ENCODE measurements around the gene NR6A1.

The NR6A1 gene

GRCh38 chr9:124557895-124558294 is 213.2 kb downstream of the NR6A1 start:
- no peak for ATAC-seq

DNA sequence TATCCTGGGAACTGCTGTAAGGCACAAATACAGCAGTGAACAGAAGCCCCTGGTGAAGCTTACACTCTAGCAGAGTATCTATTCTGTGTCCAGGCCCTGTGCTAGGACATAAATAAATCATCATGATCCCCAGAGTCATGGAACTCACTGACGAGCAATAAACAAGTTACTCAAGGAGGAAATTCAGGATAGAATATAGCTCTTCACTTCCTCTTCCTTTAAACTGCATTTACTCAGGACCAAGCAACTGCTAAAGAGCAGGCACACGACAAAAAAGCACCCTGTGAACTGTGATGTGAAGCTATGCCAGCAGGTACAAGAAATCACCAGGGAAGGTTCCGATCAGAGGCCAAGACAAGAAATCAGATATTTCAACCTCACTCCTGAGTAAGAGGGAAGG is 216.1 kb downstream of the NR6A1 start:
- ATAC-seq = no peak

DNA sequence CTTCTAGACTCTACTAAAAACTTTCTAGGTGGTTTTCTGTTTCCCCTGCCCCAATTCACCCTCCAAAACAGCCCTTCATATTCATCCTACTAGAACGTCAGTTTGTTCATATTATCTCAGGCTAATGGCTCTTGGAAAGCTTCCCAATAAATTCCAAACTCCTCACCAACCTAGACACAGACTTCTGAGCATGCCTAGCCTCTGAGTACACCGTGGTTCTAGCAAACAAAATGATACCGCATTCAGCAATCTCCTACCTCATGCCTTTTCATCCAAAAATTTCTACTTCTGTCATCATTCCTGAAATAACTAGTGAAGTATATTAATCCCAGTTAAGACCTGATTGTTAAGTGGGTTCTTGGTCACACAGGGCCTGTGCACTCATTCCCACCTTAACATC is 217.4 kb downstream of the NR6A1 start:
- ATAC-seq = no peak

DNA sequence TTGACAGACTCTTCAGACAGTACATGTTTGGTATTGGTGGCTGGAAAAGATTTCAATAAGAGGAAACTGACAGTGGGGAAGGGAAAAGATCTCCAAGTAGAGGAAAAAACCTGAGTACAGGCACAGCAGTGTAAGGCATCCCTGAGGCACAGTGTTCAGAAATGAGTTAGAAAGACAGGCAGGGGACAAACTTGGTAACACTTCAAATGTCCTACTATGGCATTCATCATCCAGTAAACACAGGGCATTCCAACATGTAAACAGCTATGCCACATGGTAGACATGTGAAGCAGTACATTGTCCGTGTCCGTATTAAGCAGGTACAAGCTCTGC is 218.9 kb downstream of the NR6A1 start:
- ATAC-seq = no peak

DNA sequence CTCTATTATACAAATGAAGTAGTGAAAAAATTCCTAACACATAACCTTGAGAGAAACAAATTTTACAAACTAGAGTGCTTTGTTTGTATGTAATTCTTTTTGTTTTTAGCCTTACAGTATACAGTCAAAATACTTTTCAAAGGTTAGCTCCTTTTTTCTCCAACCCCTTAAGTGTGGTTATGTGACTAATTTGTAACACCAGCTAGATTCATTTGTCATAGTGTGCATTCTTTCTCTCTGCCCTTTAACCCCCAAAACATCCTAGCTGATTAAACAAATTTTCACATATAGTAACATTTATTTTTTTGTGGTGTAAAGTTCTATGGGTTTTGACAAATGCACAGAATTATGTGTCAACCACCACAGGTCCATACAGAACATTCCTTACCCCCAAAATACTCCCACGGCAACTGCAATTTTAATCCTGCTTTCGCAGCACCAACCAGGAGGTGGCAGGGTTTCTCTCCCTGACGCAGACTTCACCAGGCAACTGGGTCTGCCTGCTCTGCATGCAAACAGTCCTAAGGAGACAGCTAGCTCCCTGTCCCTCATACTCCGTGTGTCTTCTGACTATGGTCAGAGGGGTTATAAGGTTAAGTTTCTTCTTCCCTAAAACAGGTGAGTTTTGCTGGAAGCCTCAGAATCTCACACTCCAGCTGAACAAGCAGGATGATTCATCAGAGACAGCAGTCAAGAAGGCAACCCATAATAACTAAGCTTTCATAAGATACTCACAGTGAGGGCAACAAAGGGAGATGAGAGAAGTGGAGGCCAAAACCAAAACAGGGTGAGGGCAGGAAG is 219.4 kb downstream of the NR6A1 start:
- peak; percentile 67 to 69 for ATAC-seq

- no peak for ATAC-seq
These were observed 221.0 kb downstream of the NR6A1 start for GRCh38 chr9:124550072-124550471.

- no peak for ATAC-seq
These were observed 222.1 kb downstream of the NR6A1 start for GRCh38 chr9:124549016-124549415.

GRCh38 chr9:124544535-124544934 is 226.6 kb downstream of the NR6A1 start:
- no peak for ATAC-seq

- no peak for ATAC-seq
These were observed 229.3 kb downstream of the NR6A1 start for GRCh38 chr9:124541824-124542223.

- no peak for ATAC-seq
These were observed 233.2 kb downstream of the NR6A1 start for GRCh38 chr9:124537926-124538325.

- ATAC-seq = no peak
These were observed 235.3 kb downstream of the NR6A1 start for GRCh38 chr9:124535846-124536245.

- ATAC-seq = no peak
These were observed 238.2 kb downstream of the NR6A1 start for GRCh38 chr9:124532897-124533296.

DNA sequence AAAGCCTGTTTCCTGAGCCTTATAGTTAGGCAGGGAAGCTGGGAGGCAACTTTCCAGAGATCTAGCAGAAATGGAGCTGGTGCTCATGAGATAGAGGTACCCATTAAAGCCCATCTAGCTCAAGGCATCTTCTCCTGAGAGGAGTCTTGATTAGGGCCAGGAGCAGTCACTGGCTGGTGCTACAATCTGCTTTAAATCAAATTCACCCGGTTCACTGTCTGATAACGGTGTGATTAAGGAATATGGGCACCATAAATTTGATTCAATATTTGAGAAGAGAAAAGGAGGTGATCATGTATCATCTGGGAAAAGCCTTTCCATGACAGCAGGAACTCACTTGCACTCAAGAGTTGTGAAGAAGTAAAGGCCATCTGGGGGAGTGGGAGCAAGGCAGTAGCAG is 240.0 kb downstream of the NR6A1 start:
- ATAC-seq = no peak

DNA sequence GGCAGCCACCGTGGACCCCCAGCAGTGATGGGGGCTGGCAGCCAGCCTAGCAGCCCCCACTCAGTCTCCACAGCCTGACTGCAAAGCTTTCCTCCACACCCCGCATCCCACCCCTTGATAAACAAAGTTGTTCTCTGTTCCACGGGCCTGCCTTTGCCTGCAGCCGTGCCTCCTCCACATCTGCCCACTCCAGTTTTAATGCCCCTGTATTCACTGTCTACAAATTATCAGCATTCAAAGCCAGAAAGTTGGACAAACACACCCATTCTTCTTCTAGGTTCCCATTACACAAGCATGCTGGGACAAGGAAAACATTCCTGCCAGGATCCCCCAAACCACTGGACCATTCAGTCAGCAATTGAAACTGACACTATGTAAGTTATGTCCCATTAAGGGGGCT is 240.9 kb downstream of the NR6A1 start:
- no peak for ATAC-seq

DNA sequence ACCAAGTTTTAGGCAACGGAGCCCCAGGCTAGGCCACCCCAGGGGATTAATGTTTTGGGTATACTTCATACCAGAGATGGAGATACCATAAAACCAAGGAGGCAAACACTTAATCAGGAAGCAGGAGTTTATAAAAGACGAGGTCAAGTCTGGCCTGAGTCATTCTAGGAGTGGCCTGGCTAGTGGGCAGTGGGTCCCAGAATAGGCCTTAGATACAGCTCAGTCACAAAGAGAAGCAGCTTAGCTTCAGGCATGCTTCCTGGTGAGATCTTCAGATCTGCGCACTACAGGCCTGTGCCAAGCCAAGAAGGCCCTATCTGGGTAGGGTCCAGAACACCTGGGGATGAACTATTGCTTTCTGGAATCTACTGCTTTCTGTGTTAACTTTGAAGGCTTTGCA is 243.3 kb downstream of the NR6A1 start:
- no peak for ATAC-seq

- no peak for ATAC-seq
These were observed 244.9 kb downstream of the NR6A1 start for GRCh38 chr9:124526174-124526573.

GRCh38 chr9:124522121-124523098 is 248.7 kb downstream of the NR6A1 start:
- no peak for ATAC-seq

DNA sequence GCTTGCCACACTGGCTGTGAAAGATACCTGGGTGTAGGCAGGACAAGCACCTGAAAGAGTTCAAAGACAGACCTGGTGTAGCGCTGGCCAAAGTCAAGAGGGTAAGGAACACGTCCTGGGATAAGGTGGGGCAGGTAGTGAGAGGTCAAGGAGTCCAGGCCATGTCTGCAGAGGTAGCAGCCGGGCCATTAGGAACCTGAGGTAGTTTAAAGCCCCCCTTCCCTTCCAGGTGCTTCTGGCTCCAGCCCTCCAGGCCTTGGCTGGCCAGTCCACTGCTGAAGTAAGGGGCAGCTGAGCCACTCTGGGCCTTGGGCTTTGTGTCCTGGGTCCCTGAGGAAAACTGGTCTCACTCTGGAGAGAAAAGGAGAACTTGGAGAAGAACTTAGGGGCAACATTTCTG is 250.0 kb downstream of the NR6A1 start:
- no peak for ATAC-seq

GRCh38 chr9:124520206-124520596 is 250.9 kb downstream of the NR6A1 start:
- ATAC-seq = no peak

- no peak for ATAC-seq
These were observed 253.0 kb downstream of the NR6A1 start for GRCh38 chr9:124518116-124518515.

- no peak for ATAC-seq
These were observed 253.5 kb downstream of the NR6A1 start for GRCh38 chr9:124517600-124517999.

DNA sequence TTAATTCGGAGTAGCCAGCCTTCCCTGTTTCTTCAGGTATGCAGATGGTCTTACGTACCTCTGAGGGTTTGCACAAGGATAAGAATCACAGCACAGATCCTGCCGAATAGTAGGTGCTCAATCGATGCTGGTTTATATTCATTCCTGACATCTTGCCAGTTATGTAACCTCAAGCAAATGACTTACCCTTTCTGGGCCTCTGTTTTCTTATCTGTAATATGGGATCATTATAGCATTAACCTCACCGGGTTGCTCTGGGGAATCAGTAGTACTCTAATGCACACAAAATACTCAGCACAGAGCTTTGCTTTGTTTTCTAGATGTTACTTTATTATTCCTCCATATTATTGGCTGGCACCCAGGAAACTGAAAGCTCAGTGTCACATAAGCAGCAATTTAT is 256.2 kb downstream of the NR6A1 start:
- no peak for ATAC-seq

DNA sequence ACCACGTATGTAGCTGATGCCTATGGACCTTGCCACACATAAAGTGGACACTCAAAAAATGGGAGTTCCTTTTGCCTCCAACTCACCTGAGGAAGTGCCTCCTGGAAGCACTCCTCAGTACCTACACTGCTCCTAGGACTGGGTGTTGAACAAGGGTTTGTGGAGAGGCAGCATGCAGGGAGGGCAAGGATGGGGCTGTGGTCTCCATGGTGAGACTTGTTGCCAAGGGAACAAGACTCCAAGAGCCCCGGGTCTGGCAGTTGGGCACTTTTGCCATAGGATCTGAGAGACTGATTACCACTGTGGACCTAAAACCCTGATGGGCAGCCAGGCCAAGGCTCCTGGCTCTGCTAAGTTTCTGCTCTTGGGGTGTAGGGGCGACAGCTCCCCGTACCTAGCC is 257.0 kb downstream of the NR6A1 start:
- no peak for ATAC-seq

DNA sequence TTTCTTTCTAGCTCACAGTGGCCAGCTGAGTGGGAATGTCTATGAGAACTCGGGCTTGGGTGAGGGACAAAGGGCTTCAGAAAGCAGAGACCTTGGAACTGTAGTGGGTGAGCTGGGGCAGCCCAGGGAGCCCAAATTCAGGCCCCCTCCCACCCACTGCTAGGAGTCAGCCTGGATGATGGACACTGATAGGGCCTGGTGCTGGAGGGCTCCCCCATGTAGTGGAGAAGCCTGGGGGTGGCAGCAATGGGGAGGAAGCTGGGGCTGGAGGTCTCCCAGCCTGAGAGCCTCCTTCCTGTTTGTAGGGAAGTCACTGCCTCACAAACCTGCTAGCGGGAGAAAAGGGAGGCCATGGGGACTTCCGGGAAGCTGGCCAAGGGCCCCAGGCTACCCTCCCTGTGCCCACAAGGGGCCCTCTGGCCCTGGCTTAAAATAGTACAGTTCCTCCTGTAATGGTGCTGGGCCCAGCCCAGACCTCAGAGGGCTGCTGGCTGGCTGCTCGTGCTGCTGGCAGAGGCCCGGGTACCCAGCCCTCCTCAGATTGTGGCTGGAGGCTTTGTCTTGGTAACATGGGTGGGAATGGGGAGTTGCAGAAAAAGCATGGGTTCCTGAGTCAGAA is 257.6 kb downstream of the NR6A1 start:
- ATAC-seq = no peak

Measured in activated CD4-positive, CD25-positive, alpha-beta regulatory T cell treated with anti-CD3 and anti-CD28 coated beads, Interleukin-2, amount 50 U/mL, for 24 hours (primary cell).